ENCODE measurements around the gene BUD31. TPM values are rescaled to one million over a fixed set of nuclear protein-coding genes. Genes with fewer than 3 reads are reported as not detected.

The BUD31 gene
- total and polyA plus RNA-seq, 10 of the 15 experiments (the other 5 are each of a cell fraction or from before 2014, with no cell fraction given): 74.2 to 317 (median 130) TPM

DNA sequence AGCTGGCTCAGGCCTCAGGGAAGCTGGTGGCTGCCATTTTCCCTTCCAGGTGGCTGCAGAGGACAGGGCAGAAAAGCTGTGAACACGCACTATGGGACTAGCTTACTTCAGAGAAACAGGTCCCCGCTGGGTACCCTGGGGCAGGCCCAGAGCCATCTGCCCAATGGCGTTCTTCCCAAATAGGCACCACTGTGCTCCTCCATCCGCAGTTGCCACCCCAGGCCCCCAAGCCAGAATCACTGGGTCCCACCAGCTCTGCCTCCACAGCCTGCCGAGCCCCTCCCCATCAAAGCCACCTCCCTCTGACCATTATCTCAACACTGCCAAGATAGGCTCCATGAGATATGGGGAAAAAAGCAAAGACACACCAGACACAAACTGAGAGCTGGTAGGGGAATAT is 11.4 kb downstream of the BUD31 start:
- Histone ChIP-seq H3K4me3 (no peak overlapping the region), H3K9ac (ENCODE audit: control insufficient read depth, insufficient read depth, low read length) (no peak overlapping the region), H3K4me2 (ENCODE audit: control insufficient read depth, insufficient read depth) (no peak overlapping the region), H3K4me1 (ENCODE audit: control insufficient read depth, insufficient read depth, low read length) (no peaks in the 10 kb centered on the region), H2AFZ (ENCODE audit: control insufficient read depth, low read depth, low read length) (no peak overlapping the region), H3K27ac (ENCODE audit: control insufficient read depth, insufficient read depth) (no peak overlapping the region), H3K79me2 (ENCODE audit: control insufficient read depth, insufficient read depth, low read length) (no peaks in the 10 kb centered on the region), H3K36me3 (ENCODE audit: control insufficient read depth in 2 of 2, insufficient read depth in 2 of 2, low read length in 1 of 2) (peaks cover 11 to 35% of the 10 kb centered on the region in 2 experiments), H3K9me3 (replicated peaks; ENCODE audit: control insufficient read depth, insufficient read depth, low read length) (no peaks in the 10 kb centered on the region), H3K27me3 (replicated peaks in 1 of 2; ENCODE audit: control insufficient read depth in 2 of 2, insufficient read depth in 2 of 2, low read length in 1 of 2) (no peaks in the 10 kb centered on the region), H4K20me1 (ENCODE audit: control insufficient read depth, insufficient read depth) (no peaks in the 10 kb centered on the region)
- in situ Hi-C loops (cut with MboI) (no loop called here), intact Hi-C loops (cut with micrococcal nuclease; ENCODE audit: unreplicated experiment) (no loop called here)
- WGBS (ENCODE audit: insufficient coverage, insufficient replicate concordance, low lambda C conversion rate, missing lambda C conversion rate): 98% methylated on average over 5 of the region's 5 CpGs
- FAIRE-seq: no peak
- RAD21 ChIA-PET (ENCODE audit: unreplicated experiment): no interaction called here
- ATAC-seq: no peak
- CTCF ChIA-PET: interaction anchor here (0.6 to 1.4 kb wide), 3 partner anchors 11 to 340 kb away, joined by 3 read pairs; partner anchors contain the start of gene BUD31
- POLR2A ChIA-PET: interaction anchor here (0.8 to 1.7 kb wide), 3 partner anchors 11 to 17 kb away, joined by 3 to 7 read pairs (median 3); partner anchors contain the start of gene BUD31
- no peak for DNase-seq (ENCODE audit: low read depth, low spot score)
- no peak for TF ChIP-seq POLR2AphosphoS2 (IDR thresholded peaks at IDR 0.05; ENCODE audit: low read depth, low read length)
- no peak for TF ChIP-seq MEF2A (IDR thresholded peaks at IDR 0.05; ENCODE audit: insufficient read depth, low read depth, low read length)
- no peak for TF ChIP-seq SUZ12 (IDR thresholded peaks at IDR 0.05; ENCODE audit: unreplicated experiment)
- TF ChIP-seq PML (IDR thresholded peaks at IDR 0.05; ENCODE audit: low read length): 0 out of 2 replicates have a peak, but pooled peaks have one; percentile 3
- TF ChIP-seq BACH1 (IDR thresholded peaks at IDR 0.05; ENCODE audit: borderline replicate concordance): no peak
- BruUV-seq (replicated peaks): no TSS peak
- SMC1A ChIA-PET (ENCODE audit: uncharacterized antibody, unreplicated experiment): interaction anchor here (1.5 kb wide), 1 partner anchor 15 kb away, joined by 4 read pairs; no protein-coding TSS in a partner anchor

GRCh38 chr7:99420986-99421385 is 12.2 kb downstream of the BUD31 start:
- H3K4me1 ChIP-seq (ENCODE audit: control insufficient read depth, insufficient read depth, low read length): no peaks in the 10 kb centered on the region
- H3K27ac ChIP-seq (ENCODE audit: control insufficient read depth, insufficient read depth): no peak overlapping the region
- ATAC-seq (no peak), FAIRE-seq (no peak), DNase-seq (ENCODE audit: low read depth, low spot score) (no peak)
- in situ Hi-C loops (cut with MboI) (no loop called here), intact Hi-C loops (cut with micrococcal nuclease; ENCODE audit: unreplicated experiment) (no loop called here)
- no peaks in the 10 kb centered on the region for H3K9me3 ChIP-seq (replicated peaks; ENCODE audit: control insufficient read depth, insufficient read depth, low read length)
- POLR2A ChIA-PET: interaction anchor here (0.7 kb wide), 1 partner anchor 352 kb away, joined by 4 read pairs; no protein-coding TSS in a partner anchor
- no peak overlapping the region for H3K4me2 ChIP-seq (ENCODE audit: control insufficient read depth, insufficient read depth)
- TF ChIP-seq RBBP5 (conservative IDR thresholded peaks at IDR 0.05) (no peak), PKNOX1 (IDR thresholded peaks at IDR 0.05) (no peak), TARDBP (IDR thresholded peaks at IDR 0.05; ENCODE audit: borderline replicate concordance) (no peak), SREBF1 (IDR thresholded peaks at IDR 0.05; ENCODE audit: low read length) (no peak), NR2F1 (conservative IDR thresholded peaks at IDR 0.05) (no peak), NFYA (IDR thresholded peaks at IDR 0.05; ENCODE audit: borderline replicate concordance, low read depth, low read length) (no peak), ZBED1 (IDR thresholded peaks at IDR 0.05; ENCODE audit: borderline replicate concordance) (no peak), NFYB (IDR thresholded peaks at IDR 0.05; ENCODE audit: insufficient read depth, low read depth, low read length) (no peak), NFXL1 (IDR thresholded peaks at IDR 0.05; ENCODE audit: borderline replicate concordance) (no peak), BMI1 (IDR thresholded peaks at IDR 0.05; ENCODE audit: borderline replicate concordance) (no peak), HDAC2 (IDR thresholded peaks at IDR 0.05) (no peak), EP300 (IDR thresholded peaks at IDR 0.05; ENCODE audit: borderline replicate concordance in 1 of 2, control insufficient read depth in 1 of 2, low read depth in 2 of 2, low read length in 2 of 2) (no peak)
- CTCF ChIA-PET: no interaction called here
- WGBS (ENCODE audit: insufficient coverage, insufficient replicate concordance, low lambda C conversion rate, missing lambda C conversion rate): 87% methylated on average over 7 of the region's 7 CpGs
- no peak overlapping the region for H3K9ac ChIP-seq (ENCODE audit: control insufficient read depth, insufficient read depth, low read length)
- H3K36me3 ChIP-seq (ENCODE audit: control insufficient read depth in 2 of 2, insufficient read depth in 2 of 2, low read length in 1 of 2): peaks cover 10 to 35% of the 10 kb centered on the region in 2 experiments
- RAD21 ChIA-PET (ENCODE audit: unreplicated experiment): no interaction called here
- no peaks in the 10 kb centered on the region for H3K79me2 ChIP-seq (ENCODE audit: control insufficient read depth, insufficient read depth, low read length)
- no peaks in the 10 kb centered on the region for H4K20me1 ChIP-seq (ENCODE audit: control insufficient read depth, insufficient read depth)
- BruUV-seq (replicated peaks): no TSS peak
- no peaks in the 10 kb centered on the region for H3K27me3 ChIP-seq (replicated peaks in 1 of 2; ENCODE audit: control insufficient read depth in 2 of 2, insufficient read depth in 2 of 2, low read length in 1 of 2)
- H3K4me3 ChIP-seq: no peak overlapping the region
- H2AFZ ChIP-seq (ENCODE audit: control insufficient read depth, low read depth, low read length): no peak overlapping the region
- SMC1A ChIA-PET (ENCODE audit: uncharacterized antibody, unreplicated experiment): interaction anchor here (1.5 kb wide), 1 partner anchor 15 kb away, joined by 4 read pairs; no protein-coding TSS in a partner anchor
